K562 (cell line): Measurements from ENCODE around the gene PSMD1. TPM values are rescaled to one million over a fixed set of nuclear protein-coding genes. Genes with fewer than 3 reads are reported as not detected.

Experiments
- ATAC-seq: fragments of 200-7000 bp; cut with Tn5 transposase; 3 replicates; pipeline ENCODE4 v1.9.1; 2020; ENCODE audit warnings: moderate library complexity
- BruUV-seq: library from RNA; stranded (reverse); fragments of 400-500 nt; replicated peaks from 2 replicates; lab custom pipeline; 2021; lab: Mats Ljungman, UMichigan
- CTCF ChIA-PET: fragments of 300-600 bp; formaldehyde crosslinking; extraction: SDS; loops from one replicate; lab custom pipeline; 2021; ENCODE audit warnings: low intra/inter-chr PET ratio; lab: Yijun Ruan, JAX
- POLR2A ChIA-PET: fragments of 300-600, 350-650 bp; sonication (Branson Sonifier 250); formaldehyde crosslinking; extraction: SDS; loops from one replicate; lab custom pipeline; 2021; ENCODE audit warnings: antibody characterized with exemption, inconsistent platforms; lab: Yijun Ruan, JAX
- DNase-seq, 4 experiments: peaks; one replicate each; pipeline versions ENCODE4 v3.0.0 to v3.0.0-alpha.2; 2011 to 2018; ENCODE audit warnings: low spot score in 3 of 4, mixed read lengths in 3 of 4; ENCODE audit errors: extremely low read depth in 1 of 4
- FAIRE-seq: peaks from 2 replicates; lab custom pipeline; 2011; peaks lifted over from hg19 to GRCh38; lab: Jason Lieb, UNC
- H2AFZ ChIP-seq: 2 replicates; pipeline ENCODE4 v1.6.0; 2011; ENCODE audit warnings: low read depth, low read length, control low read depth, inconsistent platforms
- H3K27ac ChIP-seq: fragments of 200-600 bp; 3 replicates; pipeline ENCODE4 v1.8.0; 2011; ENCODE audit warnings: low read depth, mild to moderate bottlenecking, control low read depth, inconsistent platforms, low read length, moderate library complexity, mixed read lengths; ENCODE audit errors: extremely low read depth
- H3K27me3 ChIP-seq, 2 experiments: fragments of 300-600 bp in 1 of 2; 2 replicates in 1 of 2; 3 replicates in 1 of 2; pipeline versions ENCODE4 v1.6.0 to v1.8.0; 2011; ENCODE audit warnings: inconsistent platforms in 2 of 2, low read length in 2 of 2, mild to moderate bottlenecking in 1 of 2, mixed read lengths in 1 of 2, moderate library complexity in 1 of 2; ENCODE audit not compliant: control insufficient read depth in 2 of 2, insufficient read depth in 2 of 2
- H3K36me3 ChIP-seq: fragments of 300-600 bp; 3 replicates; pipeline ENCODE4 v1.8.0; 2011; ENCODE audit warnings: mild to moderate bottlenecking, low read length, inconsistent platforms; ENCODE audit not compliant: control insufficient read depth, insufficient read depth
- H3K4me1 ChIP-seq, 2 experiments: fragments of 200-600 bp in 1 of 2; replicated peaks in 1 of 2; 2 replicates in 1 of 2; 3 replicates in 1 of 2; pipeline versions ENCODE4 v1.5.1 to v1.8.0; 2011; ENCODE audit warnings: inconsistent platforms in 2 of 2, low read length in 2 of 2, mild to moderate bottlenecking in 1 of 2, mixed read lengths in 1 of 2, moderate library complexity in 1 of 2; ENCODE audit not compliant: control insufficient read depth in 2 of 2, insufficient read depth in 2 of 2
- H3K4me2 ChIP-seq: 2 replicates; pipeline ENCODE4 v1.6.1; 2011; ENCODE audit warnings: low read length, control low read depth, inconsistent platforms, mixed read lengths; ENCODE audit not compliant: insufficient read depth
- H3K4me3 ChIP-seq: fragments of 200-600 bp; sonication (generic), shearing (Covaris generic); 2 replicates; pipeline ENCODE4 v1.5.1; 2016; ENCODE audit warnings: control low read depth, inconsistent platforms
- H3K79me2 ChIP-seq: fragments of 200-600 bp; 3 replicates; pipeline ENCODE4 v1.8.0; 2011; ENCODE audit warnings: low read length, inconsistent platforms; ENCODE audit not compliant: control insufficient read depth, insufficient read depth
- H3K9ac ChIP-seq, 2 experiments: 2 replicates each; pipeline versions ENCODE4 v1.6.0 to v1.6.1; 2011; ENCODE audit warnings: low read depth in 2 of 2, low read length in 2 of 2, control low read depth in 1 of 2, inconsistent platforms in 1 of 2, mild to moderate bottlenecking in 1 of 2, mixed read lengths in 1 of 2; ENCODE audit not compliant: insufficient read depth in 1 of 2
- H3K9me1 ChIP-seq: one replicate; pipeline ENCODE4 v1.6.0; 2011; ENCODE audit warnings: inconsistent platforms, mild to moderate bottlenecking, low read length, moderate library complexity; ENCODE audit not compliant: control insufficient read depth, insufficient read depth
- H3K9me3 ChIP-seq: replicated peaks from 2 replicates; pipeline ENCODE4 v1.5.1; 2011; ENCODE audit warnings: low read depth, low read length, inconsistent platforms; ENCODE audit not compliant: control insufficient read depth, insufficient read depth
- H4K20me1 ChIP-seq: replicated peaks from 2 replicates; pipeline ENCODE4 v1.6.1; 2011; ENCODE audit warnings: low read length, inconsistent platforms, mixed read lengths; ENCODE audit not compliant: control insufficient read depth, insufficient read depth
- CBX5 ChIP-seq: IDR thresholded peaks from 2 replicates; pipeline ENCODE4 v1.6.1; 2014; ENCODE audit warnings: low read depth, borderline replicate concordance
- FOXK1 ChIP-seq: sonication (generic); formaldehyde crosslinking; IDR thresholded peaks from 2 replicates; pipeline ENCODE4 v1.8.0; 2022; ENCODE audit warnings: missing genetic modification reagents, mild to moderate bottlenecking, borderline replicate concordance
- HDAC6 ChIP-seq: IDR thresholded peaks from 2 replicates; pipeline ENCODE4 v1.6.1; 2012; ENCODE audit warnings: low read depth, mild to moderate bottlenecking, control low read depth, inconsistent platforms, low read length, moderate library complexity
- ZNF124 ChIP-seq: sonication (generic); formaldehyde crosslinking; IDR thresholded peaks from 2 replicates; pipeline ENCODE4 v1.8.1; 2022; ENCODE audit warnings: missing genetic modification reagents
- WGBS: fragments of 100-300 bp; shearing (Covaris generic); methylation state at CpG from one replicate; pipeline ENCODE4 v1.1.6; 2016; ENCODE audit warnings: low coverage, mixed read lengths; ENCODE audit not compliant: insufficient coverage; ENCODE audit errors: missing lambda C conversion rate; 5-methylcytosine and 5-hydroxymethylcytosine counted together
- in situ Hi-C: fragments of 300-500 bp; cut with MboI; formaldehyde crosslinking; loops from 4 replicates; pipeline ENCODE4 v1.15.0; 2018; ENCODE audit warnings: inconsistent platforms, mixed read lengths
- intact Hi-C: fragments of 100-400 bp; cut with micrococcal nuclease; formaldehyde crosslinking; loops from 2 replicates; pipeline ENCODE4 v1.14.2; 2022
- polyA plus RNA-seq, 8 experiments: library from polyadenylated mRNA; depleted of rRNA in 4 of 8; stranded (reverse) in 5 of 8; unstranded in 3 of 8; fragments of >200 nt; fragmentation: Nextera tagmentation in 2 of 8; fragmentation: Illumina TruSeq in 1 of 8; extraction: Ambion mirVana in 2 of 8; extraction: Trizol in 1 of 8; gene quantifications; 2 replicates each; pipeline versions ENCODE4 v1.2.1 to v1.2.3, GENCODE V29; 2011 to 2014; ENCODE audit warnings: inconsistent platforms in 1 of 8, missing spikeins in 1 of 8
- total RNA-seq, 7 experiments: library from RNA; depleted of rRNA in 6 of 7; stranded (reverse); fragments of >200 nt in 6 of 7; fragmentation: Illumina TruSeq in 2 of 7; extraction: Trizol in 2 of 7; gene quantifications; 2 replicates each; pipeline versions ENCODE4 v1.2.1 to v1.2.3, GENCODE V29; 2011 to 2021; ENCODE audit warnings: low replicate concordance in 1 of 7
- TF ChIP-seq, protein P1 (sequence below): fragments of 250-450 bp; sonication (Bioruptor Pico); IDR thresholded peaks from 2 replicates; pipeline ENCODE4 v1.4.0; 2020; ENCODE audit warnings: mild to moderate bottlenecking

PSMD1 gene
- total and polyA plus RNA-seq, 9 of the 15 experiments (the other 6 are each of a cell fraction or from before 2014, with no cell fraction given): 100 to 257 (median 147) TPM

DNA sequence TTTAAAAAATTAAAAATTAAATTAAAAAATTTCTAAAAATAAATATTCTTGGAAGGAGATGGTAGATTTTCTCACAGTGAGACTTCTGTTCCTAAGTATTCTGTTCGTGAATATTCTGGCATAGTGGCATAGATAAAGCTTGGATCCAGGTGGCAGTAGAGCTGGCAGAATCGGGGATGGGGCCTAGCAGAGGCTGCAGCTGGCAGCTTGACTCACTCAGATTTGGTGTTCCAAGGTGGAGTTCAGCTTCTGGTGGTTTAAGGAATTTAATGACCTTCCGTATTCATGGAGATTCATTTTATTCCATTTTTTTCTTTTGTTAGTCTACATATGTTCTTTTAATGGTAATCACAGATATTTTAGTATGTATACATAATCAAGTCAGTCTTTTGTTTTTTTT lies 161.7 kb downstream of the PSMD1 start:
- ATAC-seq (no peak), DNase-seq (no peak), FAIRE-seq (no peak)
- Histone ChIP-seq H3K4me3 (no peak overlapping the region), H3K4me1 (no peaks in the 10 kb centered on the region), H3K36me3 (no peaks in the 10 kb centered on the region), H4K20me1 (no peaks in the 10 kb centered on the region), H3K9me3 (no peaks in the 10 kb centered on the region), H3K27ac (no peak overlapping the region), H2AFZ (no peak overlapping the region), H3K4me2 (no peak overlapping the region), H3K9me1 (no peaks in the 10 kb centered on the region), H3K27me3 (peaks cover 0 to 11% of the 10 kb centered on the region in 2 experiments; a peak in 2 of 5 replicates), H3K79me2 (no peaks in the 10 kb centered on the region), H3K9ac (no peak overlapping the region)
- in situ Hi-C loops (no loop called here), intact Hi-C loops (no loop called here)
- TF ChIP-seq ZNF124: no peak
- TF ChIP-seq, protein P1, sequence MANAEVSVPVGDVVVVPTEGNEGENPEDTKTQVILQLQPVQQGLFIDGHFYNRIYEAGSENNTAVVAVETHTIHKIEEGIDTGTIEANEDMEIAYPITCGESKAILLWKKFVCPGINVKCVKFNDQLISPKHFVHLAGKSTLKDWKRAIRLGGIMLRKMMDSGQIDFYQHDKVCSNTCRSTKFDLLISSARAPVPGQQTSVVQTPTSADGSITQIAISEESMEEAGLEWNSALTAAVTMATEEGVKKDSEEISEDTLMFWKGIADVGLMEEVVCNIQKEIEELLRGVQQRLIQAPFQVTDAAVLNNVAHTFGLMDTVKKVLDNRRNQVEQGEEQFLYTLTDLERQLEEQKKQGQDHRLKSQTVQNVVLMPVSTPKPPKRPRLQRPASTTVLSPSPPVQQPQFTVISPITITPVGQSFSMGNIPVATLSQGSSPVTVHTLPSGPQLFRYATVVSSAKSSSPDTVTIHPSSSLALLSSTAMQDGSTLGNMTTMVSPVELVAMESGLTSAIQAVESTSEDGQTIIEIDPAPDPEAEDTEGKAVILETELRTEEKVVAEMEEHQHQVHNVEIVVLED: no peak
- no peak for TF ChIP-seq FOXK1 (CRISPR knock-in tag)
- no peak for TF ChIP-seq HDAC6
- TF ChIP-seq CBX5: no peak
- WGBS: 53% methylated on average over 3 of the region's 3 CpGs
- POLR2A ChIA-PET: no interaction called here
- CTCF ChIA-PET: no interaction called here
- no TSS peak for BruUV-seq
